GM10847 (cell line): ENCODE measurements around the gene ZNF565.

Source experiments
- POLR2A ChIP-seq: IDR thresholded peaks from 2 replicates; pipeline ENCODE4 v1.6.1; 2011; ENCODE audit not compliant: insufficient read length; ENCODE audit errors: extremely low read depth

The ZNF565 gene

GRCh38 chr19:36225219-36225892 lies 10.9 kb upstream of the ZNF565 start:
- TF ChIP-seq POLR2A: no peak

- no peak for TF ChIP-seq POLR2A
These were observed 8.0 kb upstream of the ZNF565 start for GRCh38 chr19:36222503-36222902.

DNA sequence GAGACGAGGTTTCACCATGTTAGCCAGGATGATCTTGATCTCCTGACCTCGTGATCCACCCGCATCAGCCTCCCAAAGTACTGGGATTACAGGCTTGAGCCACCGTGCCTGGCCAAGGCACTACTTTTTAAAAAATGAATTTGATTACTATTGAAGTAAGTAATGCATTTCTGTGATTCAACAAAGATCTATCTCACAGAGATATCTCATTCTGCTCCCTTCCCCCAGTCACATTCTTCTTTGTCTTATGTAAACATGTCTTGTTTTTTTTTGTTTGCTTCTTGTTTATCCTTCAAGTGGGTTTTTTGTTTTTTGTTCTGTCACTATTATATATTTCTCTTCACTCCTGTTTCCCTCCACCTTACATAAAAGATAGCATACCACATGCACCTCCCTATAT lies 7.0 kb upstream of the ZNF565 start:
- TF ChIP-seq POLR2A: no peak

DNA sequence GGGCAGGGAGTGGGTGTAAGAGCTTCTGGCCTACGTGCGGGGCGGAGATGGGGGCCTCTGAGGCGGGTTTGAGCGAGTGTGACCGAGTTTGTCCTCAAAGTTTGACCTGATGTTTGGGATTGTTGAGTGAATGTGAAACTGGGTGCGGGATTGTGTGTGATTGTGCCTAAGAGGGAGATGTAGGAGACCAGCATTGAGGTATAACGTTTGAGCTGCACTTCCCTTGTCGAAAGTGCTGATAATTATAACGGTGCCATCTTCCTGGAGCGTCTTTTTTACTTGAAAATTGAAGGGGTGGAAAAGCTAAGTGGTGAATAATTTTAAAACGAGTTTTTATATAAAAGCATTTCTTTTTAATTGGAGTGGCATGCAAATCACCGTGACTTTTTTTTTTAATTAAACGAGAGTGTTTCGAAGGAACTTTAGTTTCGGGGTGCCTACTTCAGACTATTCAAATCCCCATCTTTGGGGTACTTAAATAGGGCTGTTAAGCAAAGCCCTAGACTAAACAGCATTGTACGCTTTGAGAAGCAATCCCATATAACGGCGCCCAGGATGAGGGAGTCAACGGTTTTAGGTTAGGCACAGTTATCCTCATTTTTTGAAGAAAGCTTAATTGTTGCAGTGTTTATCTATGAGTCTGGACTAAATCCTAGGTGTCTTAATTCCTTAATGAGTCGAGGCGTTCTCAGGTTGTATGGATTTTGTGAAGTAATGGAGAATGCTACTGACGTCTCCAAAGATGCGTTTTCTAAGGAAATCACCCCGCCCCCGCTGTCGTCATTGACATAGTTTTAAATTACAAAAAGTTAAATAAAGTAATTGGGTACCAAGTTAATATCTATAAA lies 1.0 kb upstream of the ZNF565 start:
- TF ChIP-seq POLR2A: no peak

DNA sequence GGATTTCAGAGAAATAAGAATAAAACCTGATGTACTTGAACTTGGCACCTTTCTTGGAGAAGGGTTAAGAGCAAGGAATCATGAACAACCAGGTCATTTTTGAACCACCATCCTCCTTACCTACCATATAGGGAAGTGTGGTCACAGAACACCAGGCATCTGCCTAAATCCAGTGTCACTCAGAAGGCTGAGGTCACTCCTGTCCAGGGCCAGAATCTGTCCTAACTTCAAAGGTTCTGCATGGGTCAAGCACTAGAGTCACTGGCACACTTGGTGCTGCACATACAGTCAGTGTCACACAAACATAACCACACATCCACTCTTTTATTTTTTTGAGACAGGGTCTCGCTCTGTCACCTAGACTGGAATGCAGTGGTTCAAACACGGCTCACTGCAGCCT lies 1.6 kb downstream of the ZNF565 start:
- TF ChIP-seq POLR2A: no peak

- no peak for TF ChIP-seq POLR2A
These were observed 4.0 kb downstream of the ZNF565 start for GRCh38 chr19:36210497-36210896.

- TF ChIP-seq POLR2A: no peak
These were observed 5.1 kb downstream of the ZNF565 start for GRCh38 chr19:36209372-36209771.

DNA sequence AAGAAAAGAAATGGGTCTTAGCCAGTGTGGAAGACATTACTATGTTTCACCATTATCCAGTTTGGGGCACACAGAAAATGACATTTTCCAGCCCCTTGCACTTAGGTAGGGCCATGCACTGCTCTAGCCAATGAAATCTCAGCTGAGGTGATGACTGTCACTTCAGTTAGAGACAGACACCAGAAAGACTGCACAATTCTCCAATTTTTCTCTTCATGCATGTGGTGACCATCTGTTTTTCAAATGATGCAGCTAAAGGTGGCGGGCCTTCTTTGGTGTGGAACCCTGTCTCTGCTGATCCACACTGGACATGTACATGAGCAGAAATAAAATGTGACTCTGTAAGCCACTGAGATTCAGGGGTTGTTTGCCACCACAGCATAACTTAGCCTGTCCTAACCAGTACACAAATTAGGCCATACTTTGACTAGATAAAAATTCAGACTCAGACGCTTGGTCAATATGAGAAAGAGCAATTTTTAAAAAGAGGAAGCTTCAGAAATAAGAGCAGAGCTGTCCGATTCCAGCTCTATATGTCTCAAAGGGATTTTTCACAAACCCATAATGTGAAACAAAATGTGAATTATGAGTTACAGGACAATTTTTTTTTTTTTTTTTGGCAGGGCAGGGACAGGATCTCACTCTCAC lies 6.7 kb downstream of the ZNF565 start:
- TF ChIP-seq POLR2A: no peak

- no peak for TF ChIP-seq POLR2A
These were observed 11.2 kb downstream of the ZNF565 start for GRCh38 chr19:36203293-36203692.

DNA sequence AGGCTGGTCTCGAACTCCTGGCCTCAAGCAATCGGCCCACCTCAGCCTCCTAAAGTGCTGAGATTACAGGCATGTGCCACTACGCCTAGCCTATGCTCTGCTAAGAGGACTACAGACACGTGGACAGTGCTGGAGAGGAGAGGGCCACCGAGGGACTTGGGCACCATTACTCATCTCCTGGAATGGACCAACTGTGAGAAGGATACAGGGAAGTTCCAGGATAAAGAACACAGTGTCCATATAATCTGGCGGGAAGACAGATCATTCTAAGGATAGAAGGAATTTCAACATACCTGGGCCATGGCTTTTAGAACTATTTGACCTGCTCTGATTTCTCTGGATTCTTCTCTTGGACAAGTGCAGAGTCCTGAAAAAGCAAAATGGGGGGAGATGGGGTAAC lies 12.8 kb downstream of the ZNF565 start:
- TF ChIP-seq POLR2A: no peak

DNA sequence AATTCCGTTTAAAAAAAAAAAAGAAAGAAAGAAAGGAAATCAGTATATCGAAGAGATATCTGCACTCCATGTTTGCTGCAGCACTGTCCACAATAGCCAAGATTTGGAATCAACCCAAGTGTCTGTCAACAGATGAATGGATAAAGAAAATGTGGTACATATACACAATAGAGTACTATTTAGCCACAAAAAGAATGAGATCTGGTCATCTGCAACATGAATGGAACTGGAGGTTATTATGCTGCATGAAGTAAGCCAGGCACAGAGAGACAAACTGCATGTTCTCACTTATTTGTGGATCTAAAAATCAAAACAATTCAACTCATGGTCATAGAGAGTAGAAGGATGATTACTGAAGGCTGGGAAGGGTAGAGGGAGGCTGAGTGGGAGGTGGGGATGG lies 16.3 kb downstream of the ZNF565 start:
- TF ChIP-seq POLR2A: no peak

DNA sequence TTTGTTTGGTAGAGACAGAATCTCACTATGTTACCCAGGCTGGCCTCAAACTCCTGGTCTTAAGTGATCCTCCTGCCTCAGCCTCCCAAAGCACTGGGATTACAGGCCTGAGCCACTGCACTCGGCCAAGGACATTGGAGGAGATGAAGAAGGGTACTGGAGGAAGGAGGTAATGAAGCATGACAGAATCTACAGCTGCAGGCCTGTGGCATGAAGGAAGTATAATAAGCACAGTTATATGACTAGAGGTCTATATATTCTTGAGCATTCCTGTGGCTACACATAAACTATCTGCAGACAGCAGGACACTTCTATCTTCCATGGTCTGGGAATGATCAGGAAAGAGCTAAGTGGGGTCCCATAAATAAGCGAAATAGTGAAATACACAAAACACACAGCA lies 18.2 kb downstream of the ZNF565 start:
- no peak for TF ChIP-seq POLR2A

DNA sequence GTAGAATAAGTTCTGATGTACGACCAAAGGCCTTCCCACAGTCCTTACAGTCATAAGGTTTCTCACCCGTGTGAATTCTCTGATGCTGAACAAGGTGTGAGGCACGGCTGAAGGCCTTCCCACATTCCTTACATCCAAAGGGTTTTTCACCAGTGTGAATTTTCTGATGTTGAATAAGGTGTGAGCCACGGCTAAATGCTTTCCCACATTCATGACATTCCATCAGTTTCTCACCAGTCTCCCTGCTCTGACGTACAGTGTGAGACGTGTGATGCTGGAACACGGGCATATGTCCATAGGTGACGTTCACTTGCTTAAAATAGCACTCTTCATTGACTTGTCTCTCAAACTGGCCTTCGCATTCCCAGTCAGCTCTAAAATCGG lies 31.2 kb downstream of the ZNF565 start:
- no peak for TF ChIP-seq POLR2A

GRCh38 chr19:36182612-36183244 lies 31.7 kb downstream of the ZNF565 start:
- TF ChIP-seq POLR2A: no peak

DNA sequence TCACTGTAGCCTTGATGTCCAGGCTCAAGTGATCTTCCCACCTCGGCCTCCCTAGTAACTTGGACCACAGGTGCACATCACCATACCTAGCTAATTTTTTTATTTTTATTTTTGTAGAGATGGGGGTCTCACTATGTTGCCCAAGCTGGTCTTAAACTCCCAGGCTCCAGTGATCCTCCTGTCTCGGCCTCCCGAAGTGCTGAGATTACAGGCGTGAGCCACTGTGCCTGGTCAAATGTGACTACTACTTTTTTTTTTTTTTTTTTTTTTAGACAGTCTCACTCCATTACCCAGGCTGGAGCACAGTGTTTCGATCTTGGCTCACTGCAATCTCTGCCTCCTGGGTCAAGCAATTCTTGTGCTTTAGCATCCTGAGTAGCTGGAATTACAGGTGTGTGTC lies 41.6 kb downstream of the ZNF565 start:
- TF ChIP-seq POLR2A: no peak
